Activated CD4-positive, alpha-beta T cell treated with anti-CD3 and anti-CD28 coated beads, Interleukin-2, Interleukin-4, amounts not matched to agents 100 ng/mL and 50 ng/mL, durations not matched to agents 16 hours and 8 hours (primary cell): Measurements from ENCODE around the gene IFNA21.
"Not testable (repeated sequence)": the region's sequence is repeated elsewhere in the genome, so short reads cannot be mapped to it uniquely, and the experiment has no call there.

Experiments
- DNase-seq: peaks from one replicate; pipeline ENCODE4 v3.0.0-alpha.2; 2020; ENCODE audit warnings: low spot score

Gene IFNA21

GRCh38 chr9:21141427-21141882, 25.0 kb downstream of the IFNA21 start, which contains the start of gene IFNW1:
TSS of gene IFNW1 (minus strand) at chr9:21141832. CDS start at chr9:21141570, 262 bp downstream.
- DNase-seq, result no peak

GRCh38 chr9:21137020-21137419, 29.4 kb downstream of the IFNA21 start:
- no peak for DNase-seq

- no peak for DNase-seq
These were observed 30.7 kb downstream of the IFNA21 start for GRCh38 chr9:21135736-21136135.

GRCh38 chr9:21128186-21128585, 38.3 kb downstream of the IFNA21 start:
- not testable (repeated sequence) for DNase-seq

GRCh38 chr9:21121595-21122251, 44.7 kb downstream of the IFNA21 start:
- no peak for DNase-seq

- peak; percentile 10 for DNase-seq
These were observed 45.4 kb downstream of the IFNA21 start for GRCh38 chr9:21121079-21121478.

- no peak for DNase-seq
These were observed 47.2 kb downstream of the IFNA21 start for GRCh38 chr9:21119093-21119770.
